HK-2 (cell line): ENCODE results near the gene PTAFR.
"Not testable (repeated sequence)": the region's sequence is repeated elsewhere in the genome, so short reads cannot be mapped to it uniquely, and the experiment has no call there.

Experiments used
- DNase-seq: peaks from one replicate; pipeline ENCODE4 v3.0.0-alpha.2; 2018; ENCODE audit not compliant: unreplicated experiment

PTAFR gene

GRCh38 chr1:28144203-28145135, 32.0 kb downstream of the PTAFR start:
- DNase-seq, result peak; percentile 23

DNA sequence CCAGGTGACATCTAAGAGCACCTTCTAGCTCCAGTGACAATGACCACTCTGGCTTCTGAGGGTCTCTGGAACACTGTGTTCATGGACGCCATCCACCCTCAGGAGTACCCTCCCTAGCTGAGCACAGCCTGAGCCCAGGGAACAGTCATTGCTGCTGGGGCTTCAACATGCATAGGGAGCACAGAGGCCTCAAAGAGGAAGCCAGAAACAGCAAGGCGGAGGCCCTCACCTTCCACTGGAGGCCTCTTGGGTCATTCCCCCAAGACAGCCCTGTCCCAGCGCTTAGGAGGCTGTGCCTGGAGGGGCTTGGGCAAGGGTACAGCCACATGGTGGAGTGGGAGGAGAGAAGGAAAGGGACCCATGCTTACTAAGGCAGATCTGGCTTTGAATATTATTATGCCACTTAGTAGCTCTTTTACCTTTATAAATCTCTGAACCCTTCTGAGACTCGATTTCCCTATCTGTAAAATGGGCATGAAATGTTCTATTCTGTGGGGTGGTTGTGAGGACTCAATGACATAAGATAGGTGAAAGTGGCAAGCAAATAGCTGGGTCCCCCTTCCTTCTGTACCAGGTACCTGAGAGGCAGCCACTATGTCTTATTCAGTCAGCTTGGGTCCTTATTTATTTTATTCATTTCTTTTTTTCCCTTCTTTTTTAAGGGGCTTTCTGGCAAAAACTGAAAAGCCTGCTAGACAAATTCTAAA, 32.8 kb downstream of the PTAFR start:
- DNase-seq, result no peak

DNA sequence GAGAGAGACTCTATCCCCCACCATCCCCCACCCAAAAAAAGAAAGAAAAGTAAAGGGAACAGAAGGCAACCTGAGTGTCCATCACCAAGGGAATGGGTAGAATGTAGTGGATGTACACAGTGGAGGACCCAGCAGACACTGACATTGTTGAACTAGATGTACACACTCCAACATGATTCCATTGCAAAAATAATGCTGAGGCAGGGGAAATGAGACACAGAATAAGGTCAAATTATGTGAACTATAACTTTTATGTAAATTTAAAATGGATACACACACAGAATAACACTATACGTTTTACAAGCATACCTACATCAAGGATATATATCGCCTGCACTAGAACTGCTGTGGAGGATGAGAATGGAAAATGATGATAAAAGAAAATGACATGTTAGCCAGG, 34.8 kb downstream of the PTAFR start:
- DNase-seq, result no peak

DNA sequence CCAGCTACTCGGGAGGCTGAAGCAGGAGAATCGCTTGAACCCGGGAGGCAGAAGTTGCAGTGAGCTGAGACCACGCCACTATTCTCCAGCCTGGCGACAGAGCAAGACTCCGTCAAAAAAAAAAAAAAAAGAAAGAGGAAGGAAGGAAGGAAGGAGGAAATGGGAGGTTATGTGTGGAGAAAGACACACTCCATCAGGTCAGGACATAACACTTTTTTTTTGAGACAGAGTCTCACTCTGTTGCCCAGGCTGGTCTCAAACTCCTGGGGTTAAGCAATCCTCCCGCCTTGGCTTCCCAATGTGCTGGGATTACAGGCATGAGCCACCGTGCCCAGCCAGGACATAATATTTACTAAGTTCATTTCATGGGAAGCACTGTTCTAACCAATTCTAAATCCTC, 36.6 kb downstream of the PTAFR start:
- not testable (repeated sequence) for DNase-seq

DNA sequence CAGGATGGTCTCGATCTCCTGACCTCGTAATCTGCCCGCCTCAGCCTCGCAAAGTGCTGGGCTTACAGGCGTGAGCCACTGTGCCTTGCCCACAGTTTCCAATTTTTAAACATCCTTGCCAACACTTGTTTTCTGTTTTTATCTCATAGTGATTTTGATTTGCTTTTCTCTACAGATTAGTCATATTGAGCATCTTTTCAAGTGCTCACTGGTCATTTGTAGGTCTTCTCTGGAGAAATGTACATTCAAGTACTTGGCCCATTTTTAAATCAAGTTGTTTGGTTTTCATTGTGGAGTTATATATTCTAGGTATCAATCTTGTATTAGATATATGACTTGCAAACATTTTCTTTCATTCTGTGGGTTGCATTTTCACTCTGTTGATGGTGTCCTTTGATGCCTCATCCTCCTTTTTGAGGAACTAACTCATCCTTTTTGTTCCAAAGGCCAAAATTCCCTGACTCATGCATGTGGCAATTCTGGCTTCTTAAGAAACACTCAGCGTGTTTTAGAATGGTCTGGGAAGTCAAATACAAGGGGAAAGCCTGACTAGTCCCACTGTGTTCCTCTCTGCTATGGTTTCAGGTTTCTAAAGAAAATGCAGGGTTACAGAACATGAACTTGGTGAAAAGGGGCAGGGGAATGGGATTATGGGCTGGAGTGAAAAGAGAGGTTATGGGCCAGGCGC, 37.3 kb downstream of the PTAFR start:
- DNase-seq, result no peak

DNA sequence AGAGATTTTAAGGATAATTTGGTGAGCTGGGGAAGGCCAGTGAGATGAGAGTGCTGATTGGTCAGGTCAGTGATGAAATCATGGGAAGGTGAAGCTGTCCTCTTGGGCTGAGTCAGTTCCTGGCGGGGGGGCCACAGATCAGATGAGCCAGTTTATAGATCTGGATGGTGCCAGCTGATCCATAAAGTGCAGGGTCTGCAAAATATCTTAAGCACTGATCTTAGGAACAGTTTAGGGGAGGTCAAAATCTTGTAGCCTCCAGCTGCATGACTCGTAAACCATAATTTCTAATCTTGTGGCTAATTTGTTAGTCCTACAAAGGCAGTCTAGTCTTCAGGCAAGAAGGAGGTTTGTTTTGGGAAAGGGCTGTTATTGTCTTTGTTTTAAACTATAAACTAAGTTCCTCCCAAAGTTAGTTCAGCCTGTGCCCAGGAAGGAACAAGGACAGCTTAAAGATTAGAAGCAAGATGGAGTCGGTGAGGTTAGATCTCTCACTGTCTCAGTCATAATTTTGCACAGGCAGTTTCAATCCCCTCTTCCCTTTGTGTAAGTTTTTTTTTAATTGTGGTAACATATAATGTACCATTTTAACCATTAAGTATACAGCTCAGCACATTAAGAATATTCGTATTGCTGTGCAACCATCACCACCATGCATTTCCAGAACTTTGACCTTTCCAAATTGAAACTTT, 39.4 kb downstream of the PTAFR start:
- peak; percentile 26 for DNase-seq

DNA sequence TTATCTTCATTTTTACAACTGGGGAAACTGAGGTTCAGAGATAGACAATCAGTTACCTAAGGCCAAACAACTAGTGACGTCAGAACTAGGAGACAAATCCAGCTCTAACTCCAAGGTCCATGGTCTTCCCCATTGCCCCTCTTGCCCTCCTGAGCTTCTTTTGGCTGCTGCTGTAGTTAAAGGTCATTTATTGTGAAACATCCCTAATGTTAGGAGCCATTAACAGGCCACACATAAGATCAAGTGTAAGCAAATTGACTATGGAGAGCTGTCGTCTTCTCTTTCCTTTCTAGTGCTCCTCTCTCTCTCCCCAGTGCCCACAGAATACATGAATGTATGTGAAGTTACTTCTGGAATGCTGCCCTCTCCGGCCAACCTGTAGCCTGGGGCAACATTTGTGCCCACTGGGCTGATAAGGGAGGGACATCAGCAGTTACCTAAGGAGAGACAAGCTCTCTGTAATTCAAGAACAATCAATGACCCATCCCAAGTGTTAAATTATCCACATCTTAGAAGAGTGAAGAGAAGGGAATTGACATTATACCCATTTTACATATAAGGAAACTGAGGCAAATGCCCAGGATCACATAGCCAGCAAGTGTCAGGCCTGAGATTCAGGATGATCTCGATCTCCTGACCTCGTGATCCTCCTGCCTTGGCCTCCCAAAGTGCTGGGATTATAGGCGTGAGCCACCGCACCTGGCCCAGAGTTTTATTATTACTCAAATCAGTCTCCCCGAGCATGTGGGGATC, 40.1 kb downstream of the PTAFR start:
- no peak for DNase-seq

- no peak for DNase-seq
Measured at GRCh38 chr1:28135371-28136168, 40.9 kb downstream of the PTAFR start.

DNA sequence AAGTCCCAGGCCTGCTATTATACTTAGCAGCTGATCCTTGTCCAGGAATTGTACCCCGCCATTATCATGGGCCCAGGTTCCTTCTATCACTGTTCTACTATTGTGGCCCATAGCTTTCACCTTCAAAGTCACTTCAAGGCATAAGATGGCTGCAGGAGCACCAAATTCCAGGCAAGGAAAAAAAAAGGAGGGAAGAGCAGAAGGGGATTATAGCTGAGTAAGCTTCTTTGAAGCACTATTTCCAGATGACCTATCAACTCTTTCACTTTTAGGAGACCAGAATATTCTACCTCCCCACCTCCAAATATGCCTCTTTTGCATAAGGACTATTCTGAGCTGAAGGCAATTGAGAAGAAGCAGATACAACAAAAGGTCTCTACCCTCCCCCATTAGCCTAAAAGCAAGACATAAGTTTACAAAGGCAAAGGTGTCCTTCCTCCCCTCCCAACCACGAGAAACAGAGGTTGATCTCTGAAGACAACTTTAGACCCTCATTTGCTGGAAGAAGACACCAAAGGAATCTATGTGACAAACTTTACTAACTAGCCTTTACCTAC, 41.8 kb downstream of the PTAFR start:
- no peak for DNase-seq

DNA sequence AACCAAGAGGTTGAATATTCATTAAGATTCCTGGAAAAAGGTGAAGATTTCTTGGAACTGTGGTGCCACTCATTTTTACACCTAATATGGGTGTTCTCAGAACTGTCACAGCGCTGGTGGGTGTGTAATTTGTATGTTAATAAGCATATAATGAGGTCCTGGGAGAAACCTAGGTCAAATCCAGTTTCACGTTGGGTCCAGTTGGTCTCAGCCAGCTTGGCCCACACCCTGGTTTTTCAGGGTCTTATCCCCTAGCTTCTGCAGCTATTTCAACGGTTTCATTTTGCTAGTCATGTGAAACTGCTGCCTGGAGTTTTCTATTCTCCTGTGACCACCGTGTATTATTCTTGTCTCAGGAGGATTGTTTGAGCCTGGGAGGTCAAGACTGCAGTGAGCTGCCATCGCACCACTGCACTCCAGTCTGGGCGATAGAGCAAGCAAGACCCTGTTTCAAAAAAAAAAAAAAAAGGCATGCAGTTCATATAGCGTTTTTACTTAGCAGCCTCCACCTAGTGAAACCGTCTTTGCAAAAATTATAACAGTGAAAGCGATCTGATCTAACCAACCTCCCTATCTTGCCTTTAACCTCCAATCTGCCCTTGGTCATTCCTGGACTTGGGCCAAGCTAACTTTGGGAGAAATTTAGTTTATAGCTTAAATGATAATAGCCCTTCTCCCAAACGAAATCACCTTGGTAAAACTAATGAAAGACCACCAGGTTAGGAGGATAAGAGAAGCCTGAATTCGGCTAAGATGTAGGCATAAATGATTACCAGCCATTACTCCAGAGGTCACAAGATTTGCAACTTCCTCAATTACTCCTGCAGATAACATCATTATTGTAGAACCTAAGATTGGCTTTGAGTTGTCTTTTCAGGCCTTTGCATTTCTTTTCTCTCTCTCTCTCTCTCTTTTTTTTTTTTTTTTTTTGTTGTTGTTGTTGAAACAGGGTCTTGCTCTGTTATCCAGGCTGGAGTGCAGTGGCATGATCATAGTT, 44.0 kb downstream of the PTAFR start:
- DNase-seq, result no peak

DNA sequence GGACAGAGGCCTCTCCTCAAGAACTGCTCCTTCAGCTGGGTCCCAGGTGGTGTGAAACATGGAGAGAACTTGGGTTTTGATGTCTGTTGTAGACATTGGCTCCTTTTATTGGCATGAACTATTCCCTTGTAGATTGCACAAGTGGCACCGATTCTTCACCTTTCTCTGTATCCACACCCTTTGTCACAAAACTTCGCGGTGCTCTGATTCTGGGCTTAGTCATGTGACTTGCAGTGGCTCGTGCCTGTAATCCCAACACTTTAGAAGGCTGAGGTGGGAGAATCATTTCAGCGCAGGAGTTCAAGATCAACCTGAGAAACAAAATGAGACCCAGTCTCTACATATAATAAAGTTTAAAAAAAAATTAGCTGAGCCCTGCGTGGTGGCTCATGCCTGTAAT, 45.6 kb downstream of the PTAFR start:
- DNase-seq, result no peak

- peak; percentile 71 for DNase-seq
Measured at GRCh38 chr1:28129150-28129549, 47.3 kb downstream of the PTAFR start.

DNA sequence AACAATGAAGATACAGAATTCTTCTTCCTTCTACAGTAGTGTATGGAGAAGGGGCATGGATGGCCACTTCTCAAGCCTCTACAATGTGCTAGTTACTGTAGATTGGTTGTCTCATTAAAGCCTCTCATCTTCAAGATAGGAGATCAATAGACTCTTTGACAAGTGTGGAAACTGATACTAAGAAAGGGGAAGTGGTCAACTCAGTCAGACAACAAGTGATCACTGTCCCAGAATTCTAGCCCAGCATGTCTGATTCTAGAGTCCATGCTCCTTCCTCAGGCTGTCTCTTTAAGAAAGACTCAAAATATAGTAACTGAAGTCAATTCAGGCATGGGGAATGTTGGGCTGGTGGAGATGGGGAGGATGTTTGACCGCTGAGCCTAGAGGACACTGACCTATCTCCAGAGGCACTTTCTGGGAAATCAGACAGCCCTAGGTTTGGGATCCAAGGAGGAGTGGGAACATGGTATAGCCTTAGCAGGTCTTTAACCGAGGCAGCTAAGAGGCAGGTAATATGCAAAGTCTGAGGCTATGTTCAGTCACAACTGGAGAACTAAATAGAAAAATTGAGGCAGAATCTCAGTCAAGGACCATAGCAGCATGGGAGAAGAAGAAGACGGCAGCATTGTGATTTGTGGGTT, 48.8 kb downstream of the PTAFR start:
- DNase-seq, result no peak

DNA sequence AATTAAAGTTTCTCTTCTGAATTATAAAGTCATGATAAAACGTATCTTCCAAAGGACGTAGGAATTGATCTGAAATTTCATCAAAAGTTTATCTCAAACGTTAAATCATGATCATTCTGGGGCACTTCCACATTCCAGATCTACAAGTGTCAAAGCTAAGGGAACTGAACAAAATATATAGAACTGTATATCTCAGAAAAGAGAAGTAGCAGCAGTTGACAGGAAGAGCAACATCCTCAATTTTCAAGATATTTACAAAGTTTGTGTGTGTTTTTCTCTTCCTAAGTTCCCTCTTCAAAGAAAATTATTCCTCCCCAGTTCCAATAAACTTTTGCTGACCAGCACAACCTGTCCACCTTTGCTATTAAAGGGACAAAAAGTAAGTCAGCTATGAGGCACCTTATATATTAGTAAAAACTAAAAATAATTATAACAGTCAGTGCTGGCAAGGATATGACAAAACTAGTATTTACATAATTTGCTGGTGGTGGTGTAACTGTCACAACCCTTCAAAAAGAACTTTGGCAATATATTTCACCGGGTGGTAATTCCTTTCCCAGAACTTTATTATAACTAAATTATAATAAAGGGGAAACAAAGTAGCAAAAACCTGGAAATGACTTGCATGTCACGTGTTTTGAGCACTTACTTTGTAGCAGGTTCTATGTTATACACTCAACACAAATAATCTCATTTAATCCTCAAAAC, 49.6 kb downstream of the PTAFR start:
- no peak for DNase-seq

DNA sequence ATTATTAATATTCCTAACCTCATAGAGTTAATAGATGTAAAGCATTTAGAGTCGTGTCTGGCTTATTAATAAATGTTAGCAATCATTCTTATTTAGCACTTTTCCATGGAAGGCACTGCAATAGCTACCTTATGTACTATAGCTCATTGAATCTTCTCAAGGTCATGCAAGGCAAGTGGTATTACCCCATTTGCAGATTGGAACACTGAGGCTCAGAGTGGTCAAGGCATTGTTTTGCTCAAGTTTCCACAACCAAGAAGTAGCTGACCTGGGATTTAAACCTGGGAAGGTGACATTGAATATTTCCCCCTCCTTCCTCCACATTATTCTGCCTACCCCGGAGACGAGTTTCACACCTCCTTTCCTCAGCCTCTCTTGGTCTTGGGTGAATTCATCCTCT, 50.3 kb downstream of the PTAFR start:
- DNase-seq, result no peak

DNA sequence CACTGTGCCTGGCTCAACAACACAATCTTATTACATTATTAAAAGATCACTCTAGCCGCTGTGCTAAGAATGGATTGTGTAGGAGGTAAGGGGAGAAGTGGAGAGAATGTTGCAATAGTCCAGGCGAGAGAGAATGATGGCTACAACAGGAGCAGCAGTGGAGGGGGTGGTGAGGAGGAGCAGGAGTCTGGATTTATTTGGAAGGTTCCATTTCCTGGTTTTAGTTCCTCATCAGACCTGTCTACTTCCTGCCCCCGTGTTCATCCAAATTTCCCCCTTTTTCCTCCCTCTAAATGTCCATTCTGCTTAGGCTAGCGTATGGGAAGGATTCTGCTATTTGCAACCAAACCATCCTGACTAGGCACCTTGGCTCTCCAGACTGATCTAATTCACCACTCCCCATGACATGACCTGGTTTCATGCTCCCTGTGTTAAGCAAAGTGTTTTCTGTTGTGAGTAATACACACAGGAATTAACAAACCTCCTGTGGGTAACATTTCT, 53.0 kb downstream of the PTAFR start:
- DNase-seq, result no peak

DNA sequence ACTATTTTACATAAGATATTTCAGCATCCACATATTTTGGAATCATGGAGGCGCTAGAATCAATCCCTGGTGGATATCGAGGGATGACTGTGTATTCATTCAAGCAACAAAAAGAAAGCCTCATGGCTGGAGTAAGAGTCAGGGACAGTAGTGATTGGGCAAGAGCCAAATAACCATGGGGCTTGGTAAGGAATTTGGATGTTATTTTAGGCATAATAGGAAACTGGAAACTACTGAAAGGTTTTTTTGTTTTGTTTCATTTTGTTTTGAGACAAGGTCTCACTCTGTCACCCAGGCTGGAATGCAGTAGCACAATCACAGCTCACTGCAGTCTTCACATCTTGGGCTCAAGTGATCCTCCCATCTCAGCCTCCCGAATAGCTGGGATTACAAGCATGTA, 54.3 kb downstream of the PTAFR start:
- no peak for DNase-seq
